GM18867 (cell line): ENCODE measurements around the gene SLC27A5.
A peak's percentile ranks its signal among the peaks of the same experiment; 100 is the strongest.
"Not testable (repeated sequence)": the region's sequence is repeated elsewhere in the genome, so short reads cannot be mapped to it uniquely, and the experiment has no call there.

Experiments used
- ATAC-seq: cut with Tn5 transposase; IDR thresholded peaks from one replicate; pipeline ENCODE4 v1.9.1; 2021; ENCODE audit warnings: mild to moderate bottlenecking, moderate library complexity; ENCODE audit not compliant: unreplicated experiment

SLC27A5 gene

GRCh38 chr19:58550362-58551122 lies 38.8 kb upstream of the SLC27A5 start:
- ATAC-seq: no peak

GRCh38 chr19:58549664-58550361 lies 38.0 kb upstream of the SLC27A5 start:
- ATAC-seq: no peak

- ATAC-seq: no peak
Measured at GRCh38 chr19:58548859-58549663, 37.3 kb upstream of the SLC27A5 start.

GRCh38 chr19:58547323-58548312 lies 35.8 kb upstream of the SLC27A5 start:
- no peak for ATAC-seq

GRCh38 chr19:58546019-58546530 lies 34.3 kb upstream of the SLC27A5 start:
- no peak for ATAC-seq

- no peak for ATAC-seq
Measured at GRCh38 chr19:58545286-58546018, 33.7 kb upstream of the SLC27A5 start.

GRCh38 chr19:58544591-58545285 lies 32.9 kb upstream of the SLC27A5 start:
- peak; percentile 53 for ATAC-seq

- ATAC-seq: peak; percentile 73
Measured at GRCh38 chr19:58543826-58544590, 32.2 kb upstream of the SLC27A5 start, which contains the start of gene TRIM28. TSS of gene TRIM28 (plus strand) at chr19:58544064. CDS start at chr19:58544758, 694 bp downstream.

- ATAC-seq: not testable (repeated sequence)
Measured at GRCh38 chr19:58542641-58543372, 31.0 kb upstream of the SLC27A5 start.

GRCh38 chr19:58539169-58539559 lies 27.4 kb upstream of the SLC27A5 start:
- ATAC-seq: not testable (repeated sequence)

- no peak for ATAC-seq
Measured at GRCh38 chr19:58538257-58539168, 26.7 kb upstream of the SLC27A5 start.

- no peak for ATAC-seq
Measured at GRCh38 chr19:58536852-58537798, 25.3 kb upstream of the SLC27A5 start.

GRCh38 chr19:58535857-58536256 lies 24.1 kb upstream of the SLC27A5 start:
- no peak for ATAC-seq

GRCh38 chr19:58531034-58531840 lies 19.4 kb upstream of the SLC27A5 start:
- ATAC-seq: no peak
